H1 (cell line): ENCODE measurements around the gene CXCL10. TPM values are rescaled to one million over a fixed set of nuclear protein-coding genes. Genes with fewer than 3 reads are reported as not detected.
A peak's percentile ranks its signal among the peaks of the same experiment; 100 is the strongest.

ENCODE experiments used
- CTCF ChIA-PET: fragments of 300-600 bp; sonication (Branson Sonifier 250); formaldehyde crosslinking; loops from one replicate; lab custom pipeline; 2021; ENCODE audit not compliant: partially characterized antibody; lab: Charles Lee
- POLR2A ChIA-PET: fragments of 300-600 bp; sonication (Branson Sonifier 250); formaldehyde crosslinking; loops from one replicate; lab custom pipeline; 2021; ENCODE audit warnings: inconsistent platforms; ENCODE audit not compliant: partially characterized antibody; lab: Charles Lee
- DNase-seq, 2 experiments: peaks; one replicate each; pipeline versions ENCODE4 v3.0.0 to v3.0.0-alpha.2; 2010 to 2022; ENCODE audit warnings: low spot score in 2 of 2, low read depth in 1 of 2, mixed read lengths in 1 of 2
- FAIRE-seq: peaks from 2 replicates; lab custom pipeline; 2011; peaks lifted over from hg19 to GRCh38; lab: Jason Lieb, UNC
- H2AFZ ChIP-seq: 2 replicates; pipeline ENCODE4 v1.8.1; 2012; ENCODE audit warnings: low read length, inconsistent platforms
- H2AK5ac ChIP-seq: 2 replicates; pipeline ENCODE4 v1.6.1; 2013; ENCODE audit warnings: low read depth, low read length
- H2BK120ac ChIP-seq: replicated peaks from 2 replicates; pipeline ENCODE3; 2013; ENCODE audit warnings: low read depth, low read length, inconsistent platforms
- H2BK12ac ChIP-seq: 2 replicates; pipeline ENCODE4 v1.6.1; 2013; ENCODE audit warnings: low read depth, low read length
- H2BK15ac ChIP-seq: 2 replicates; pipeline ENCODE4 v1.6.1; 2013; ENCODE audit warnings: low read length
- H2BK20ac ChIP-seq: 2 replicates; pipeline ENCODE4 v1.6.1; 2013; ENCODE audit warnings: low read length
- H2BK5ac ChIP-seq: 2 replicates; pipeline ENCODE4 v1.6.1; 2013; ENCODE audit warnings: low read depth, low read length
- H3K14ac ChIP-seq: 2 replicates; pipeline ENCODE4 v1.6.1; 2013; ENCODE audit warnings: inconsistent platforms; ENCODE audit not compliant: insufficient read length
- H3K18ac ChIP-seq: 2 replicates; pipeline ENCODE4 v1.6.1; 2013; ENCODE audit warnings: low read length; ENCODE audit errors: extremely low read depth
- H3K23ac ChIP-seq: 2 replicates; pipeline ENCODE4 v1.6.1; 2013; ENCODE audit warnings: inconsistent platforms; ENCODE audit not compliant: insufficient read length
- H3K23me2 ChIP-seq: 2 replicates; pipeline ENCODE4 v1.6.1; 2013; ENCODE audit warnings: low read depth, low read length
- H3K27ac ChIP-seq: 2 replicates; pipeline ENCODE4 v1.6.1; 2011; ENCODE audit warnings: low read depth, low read length, inconsistent platforms
- H3K27me3 ChIP-seq, 4 experiments: replicated peaks in 1 of 4; 1 replicate in 1 of 4; 2 replicates in 3 of 4; pipeline versions ENCODE4 v1.6.1 to v1.8.1; 2011 to 2013; ENCODE audit warnings: low read length in 3 of 4, mild to moderate bottlenecking in 3 of 4, inconsistent platforms in 2 of 4, mixed read lengths in 2 of 4, moderate library complexity in 1 of 4; ENCODE audit not compliant: control insufficient read depth in 3 of 4, insufficient read depth in 3 of 4; ENCODE audit errors: extremely low read depth in 1 of 4
- H3K36me3 ChIP-seq, 4 experiments: 2 replicates each; pipeline versions ENCODE4 v1.6.1 to v1.8.1; 2011 to 2013; ENCODE audit warnings: mild to moderate bottlenecking in 4 of 4, low read length in 3 of 4, moderate library complexity in 2 of 4, control low read depth in 1 of 4, inconsistent platforms in 1 of 4; ENCODE audit not compliant: insufficient read depth in 4 of 4, control insufficient read depth in 2 of 4
- H3K4ac ChIP-seq: replicated peaks from 2 replicates; pipeline ENCODE3; 2013; ENCODE audit warnings: low read length, low read depth, mixed read lengths, inconsistent platforms; ENCODE audit not compliant: insufficient read length
- H3K4me1 ChIP-seq, 4 experiments: replicated peaks in 1 of 4; 1 replicate in 1 of 4; 2 replicates in 3 of 4; pipeline versions ENCODE4 v1.6.1 to v1.8.1; 2011 to 2013; ENCODE audit warnings: low read length in 3 of 4, inconsistent platforms in 2 of 4, mixed read lengths in 1 of 4; ENCODE audit not compliant: insufficient read depth in 4 of 4, control insufficient read depth in 3 of 4
- H3K4me2 ChIP-seq, 2 experiments: 2 replicates each; pipeline versions ENCODE4 v1.6.1 to v1.8.1; 2011 to 2013; ENCODE audit warnings: low read depth in 2 of 2, low read length in 2 of 2, control low read depth in 1 of 2, inconsistent platforms in 1 of 2, mild to moderate bottlenecking in 1 of 2; ENCODE audit not compliant: insufficient read depth in 1 of 2
- H3K4me3 ChIP-seq, 4 experiments: fragments of 200-600, 300-600 bp in 1 of 4; sonication (generic), shearing (Covaris generic), sonication (Bioruptor Twin) in 1 of 4; 2 replicates each; pipeline versions ENCODE4 v1.5.1 to v1.8.1; 2011 to 2016; ENCODE audit warnings: low read length in 4 of 4, low read depth in 3 of 4, control low read depth in 2 of 4, inconsistent platforms in 2 of 4, mild to moderate bottlenecking in 2 of 4, mixed read lengths in 1 of 4, moderate library complexity in 1 of 4; ENCODE audit not compliant: insufficient read depth in 2 of 4; ENCODE audit errors: extremely low read depth in 1 of 4
- H3K56ac ChIP-seq: replicated peaks from 2 replicates; pipeline ENCODE3; 2013; ENCODE audit warnings: low read depth, mild to moderate bottlenecking, mixed read lengths, low read length, inconsistent platforms; ENCODE audit not compliant: insufficient read length
- H3K79me1 ChIP-seq: 2 replicates; pipeline ENCODE4 v1.6.1; 2013; ENCODE audit warnings: low read depth, low read length, control low read depth
- H3K79me2 ChIP-seq, 2 experiments: 2 replicates each; pipeline versions ENCODE4 v1.6.1 to v1.8.1; 2012 to 2013; ENCODE audit warnings: low read length in 2 of 2, mild to moderate bottlenecking in 2 of 2, inconsistent platforms in 1 of 2; ENCODE audit not compliant: insufficient read depth in 2 of 2, control insufficient read depth in 1 of 2
- H3K9ac ChIP-seq, 4 experiments: replicated peaks in 1 of 4; 1 replicate in 1 of 4; 2 replicates in 3 of 4; pipeline versions ENCODE4 v1.6.1 to v1.8.1; 2011 to 2013; ENCODE audit warnings: low read depth in 3 of 4, low read length in 3 of 4, control low read depth in 2 of 4, mild to moderate bottlenecking in 2 of 4, moderate library complexity in 2 of 4, inconsistent platforms in 1 of 4; ENCODE audit errors: extremely low read depth in 1 of 4
- H3K9me3 ChIP-seq, 2 experiments: 2 replicates each; pipeline versions ENCODE4 v1.6.1 to v1.8.1; 2012 to 2013; ENCODE audit warnings: mild to moderate bottlenecking in 2 of 2, moderate library complexity in 2 of 2, control low read depth in 1 of 2, inconsistent platforms in 1 of 2, low read depth in 1 of 2, low read length in 1 of 2, mixed read lengths in 1 of 2; ENCODE audit not compliant: insufficient read depth in 2 of 2
- H4K20me1 ChIP-seq, 2 experiments: replicated peaks in 1 of 2; 2 replicates each; pipeline versions ENCODE3 to v1.8.1; 2011 to 2013; ENCODE audit warnings: inconsistent platforms in 2 of 2, low read length in 2 of 2, mild to moderate bottlenecking in 1 of 2; ENCODE audit not compliant: insufficient read depth in 2 of 2, control insufficient read depth in 1 of 2
- H4K5ac ChIP-seq: 2 replicates; pipeline ENCODE4 v1.6.1; 2013; ENCODE audit warnings: low read length, low read depth, mixed read lengths, inconsistent platforms; ENCODE audit not compliant: insufficient read length
- H4K8ac ChIP-seq: 2 replicates; pipeline ENCODE4 v1.8.0; 2013; ENCODE audit warnings: mild to moderate bottlenecking, moderate library complexity, low read length, inconsistent platforms; ENCODE audit not compliant: insufficient read depth; ENCODE audit errors: extremely low read depth
- H4K91ac ChIP-seq: replicated peaks from 2 replicates; pipeline ENCODE3; 2013; ENCODE audit warnings: low read length, mixed read lengths, inconsistent platforms; ENCODE audit not compliant: insufficient read length
- ATF3 ChIP-seq: IDR thresholded peaks from 2 replicates; pipeline ENCODE4 v1.6.1; 2011; ENCODE audit warnings: low read depth, mild to moderate bottlenecking, low read length; ENCODE audit not compliant: insufficient read depth
- BACH1 ChIP-seq: IDR thresholded peaks from 2 replicates; pipeline ENCODE4 v1.6.1; 2012; ENCODE audit warnings: low read length, improper control_type of control experiment
- CEBPB ChIP-seq: IDR thresholded peaks from 2 replicates; pipeline ENCODE4 v1.6.1; 2012; ENCODE audit warnings: low read depth, low read length
- EGR1 ChIP-seq: IDR thresholded peaks from 2 replicates; pipeline ENCODE4 v1.6.1; 2011; ENCODE audit warnings: low read depth, low read length, borderline replicate concordance
- KDM4A ChIP-seq: IDR thresholded peaks from one replicate; pipeline ENCODE4 v1.7.1; 2012; ENCODE audit warnings: low read depth, mild to moderate bottlenecking, moderate library complexity, low read length, inconsistent platforms; ENCODE audit not compliant: severe bottlenecking
- POU5F1 ChIP-seq: IDR thresholded peaks from 2 replicates; pipeline ENCODE4 v1.6.1; 2011; ENCODE audit warnings: low read depth, mild to moderate bottlenecking, low read length, moderate library complexity
- RNF2 ChIP-seq: fragments of 200-900, 300-1000 bp; sonication (generic); IDR thresholded peaks from 2 replicates; pipeline ENCODE4 v1.7.1; 2016; ENCODE audit warnings: borderline replicate concordance, low read depth, mild to moderate bottlenecking, antibody characterized with exemption, low read length; ENCODE audit not compliant: poor library complexity, severe bottlenecking; ENCODE audit errors: missing control alignments
- SP1 ChIP-seq: IDR thresholded peaks from 2 replicates; pipeline ENCODE4 v1.6.1; 2011; ENCODE audit warnings: low read depth, low read length
- SRF ChIP-seq: IDR thresholded peaks from 2 replicates; pipeline ENCODE4 v1.6.1; 2011; ENCODE audit warnings: mild to moderate bottlenecking, low read depth, low read length, moderate library complexity
- USF2 ChIP-seq: IDR thresholded peaks from 2 replicates; pipeline ENCODE4 v1.6.1; 2011; ENCODE audit warnings: low read length, improper control_type of control experiment
- ZNF274 ChIP-seq: IDR thresholded peaks from 2 replicates; pipeline ENCODE4 v1.7.0; 2012; ENCODE audit warnings: low read length, borderline replicate concordance; ENCODE audit errors: extremely low read depth
- WGBS, 2 experiments: shearing (Covaris generic) in 1 of 2; methylation state at CpG; one replicate each; pipeline versions ENCODE4 v1.1.6 to v1.1.7; 2013 to 2015; ENCODE audit warnings: low lambda C conversion rate in 2 of 2, mixed read lengths in 2 of 2, inconsistent platforms in 1 of 2, low coverage in 1 of 2, missing lambda C conversion rate in 1 of 2; ENCODE audit not compliant: insufficient replicate concordance in 2 of 2, insufficient coverage in 1 of 2, insufficient read length in 1 of 2; ENCODE audit errors: extremely low coverage in 1 of 2, missing lambda C conversion rate in 1 of 2; 5-methylcytosine and 5-hydroxymethylcytosine counted together
- polyA plus RNA-seq, 7 experiments: library from polyadenylated mRNA; depleted of rRNA in 3 of 7; stranded (reverse) in 5 of 7; unstranded in 2 of 7; fragments of >200 nt in 5 of 7; fragments of 200-250 nt in 2 of 7; gene quantifications; 1 replicate in 5 of 7; 2 replicates in 1 of 7; 4 replicates in 1 of 7; pipeline versions ENCODE4 v1.2.1 to v1.2.3, GENCODE V29; 2011 to 2013; ENCODE audit warnings: missing spikeins in 2 of 7, mixed read lengths in 2 of 7
- total RNA-seq: library from RNA; stranded (reverse); fragmentation: NEBNext Ultra II Directional; extraction: Animal tissue kit (Norgen Biotek cat#: 25700); gene quantifications from 2 replicates; pipeline ENCODE4 v1.2.1, GENCODE V29; 2021

The CXCL10 gene
- total and polyA plus RNA-seq, 2 of the 8 experiments (the other 6 are each of a cell fraction or from before 2014, with no cell fraction given), result not detected

GRCh38 chr4:76035799-76036380 lies 12.6 kb upstream of the CXCL10 start, which contains the start of gene CXCL11:
Gene CXCL11 (minus strand): TSS chr4:76036070. CDS start chr4:76035987, 83 bp downstream.
- Histone ChIP-seq H3K56ac (no peak within 1 kb of the TSS), H4K5ac (no peak within 1 kb of the TSS), H2BK20ac (no peak within 1 kb of the TSS), H3K23me2 (peaks cover 1% of the 10 kb centered on the region; the same call in 1 of the 2 replicates), H3K4me3 (no peak within 1 kb of the TSS), H2AK5ac (no peak within 1 kb of the TSS), H2BK12ac (no peak within 1 kb of the TSS), H3K27ac (no peak within 1 kb of the TSS), H3K18ac (no peak within 1 kb of the TSS), H3K36me3 (no peaks in the 10 kb centered on the region), H3K9ac (no peak within 1 kb of the TSS), H4K8ac (no peak within 1 kb of the TSS; the same call in 1 of the 2 replicates), H3K79me2 (no peaks in the 10 kb centered on the region), H3K27me3 (no peaks in the 10 kb centered on the region), H2BK5ac (no peak within 1 kb of the TSS), H2BK120ac (no peak within 1 kb of the TSS), H2BK15ac (no peak within 1 kb of the TSS), H4K91ac (peak within 1 kb of the TSS; percentile 30), H4K20me1 (no peaks in the 10 kb centered on the region), H3K4me2 (no peak within 1 kb of the TSS), H3K9me3 (no peaks in the 10 kb centered on the region), H3K23ac (no peak within 1 kb of the TSS), H3K4ac (peak within 1 kb of the TSS; percentile 34), H2AFZ (peak within 1 kb of the TSS; percentile 88; the same call in 1 of the 2 replicates), H3K79me1 (no peaks in the 10 kb centered on the region), H3K4me1 (no peaks in the 10 kb centered on the region), H3K14ac (no peak within 1 kb of the TSS)
- ChIA-PET CTCF (interaction anchor here (0.6 to 1.5 kb wide), 4 partner anchors 12 to 1829 kb away, joined by 3 to 4 read pairs (median 3); no protein-coding TSS in a partner anchor), POLR2A (interaction anchor here (1.2 kb wide), 1 partner anchor 11 kb away, joined by 3 read pairs; no protein-coding TSS in a partner anchor)
- DNase-seq (no peak), FAIRE-seq (no peak)
- WGBS, 2 experiments, result 96% methylated on average over 2 of the region's 2 CpGs; no CpG with 5 or more reads in 1 of the 2 experiments
- TF ChIP-seq BACH1, result no peak
- no peak for TF ChIP-seq RNF2
- no peak for TF ChIP-seq USF2
- TF ChIP-seq CEBPB, result no peak
- no peak for TF ChIP-seq POU5F1
- TF ChIP-seq SP1, result no peak
- no peak for TF ChIP-seq EGR1
- TF ChIP-seq ZNF274, result no peak
- TF ChIP-seq KDM4A, result no peak
- no peak for TF ChIP-seq ATF3
- no peak for TF ChIP-seq SRF
